GM12874 (cell line): ENCODE data around the gene USP15.

Experiments
- TF ChIP-seq, protein P1 (sequence below): IDR thresholded peaks from 2 replicates; pipeline ENCODE4 v1.5.1; 2011; ENCODE audit warnings: low read depth, mild to moderate bottlenecking, control low read depth, low read length, moderate library complexity; ENCODE audit not compliant: insufficient read depth

The USP15 gene

GRCh38 chr12:62372825-62373224 is 112.6 kb downstream of the USP15 start:
- TF ChIP-seq, protein P1, sequence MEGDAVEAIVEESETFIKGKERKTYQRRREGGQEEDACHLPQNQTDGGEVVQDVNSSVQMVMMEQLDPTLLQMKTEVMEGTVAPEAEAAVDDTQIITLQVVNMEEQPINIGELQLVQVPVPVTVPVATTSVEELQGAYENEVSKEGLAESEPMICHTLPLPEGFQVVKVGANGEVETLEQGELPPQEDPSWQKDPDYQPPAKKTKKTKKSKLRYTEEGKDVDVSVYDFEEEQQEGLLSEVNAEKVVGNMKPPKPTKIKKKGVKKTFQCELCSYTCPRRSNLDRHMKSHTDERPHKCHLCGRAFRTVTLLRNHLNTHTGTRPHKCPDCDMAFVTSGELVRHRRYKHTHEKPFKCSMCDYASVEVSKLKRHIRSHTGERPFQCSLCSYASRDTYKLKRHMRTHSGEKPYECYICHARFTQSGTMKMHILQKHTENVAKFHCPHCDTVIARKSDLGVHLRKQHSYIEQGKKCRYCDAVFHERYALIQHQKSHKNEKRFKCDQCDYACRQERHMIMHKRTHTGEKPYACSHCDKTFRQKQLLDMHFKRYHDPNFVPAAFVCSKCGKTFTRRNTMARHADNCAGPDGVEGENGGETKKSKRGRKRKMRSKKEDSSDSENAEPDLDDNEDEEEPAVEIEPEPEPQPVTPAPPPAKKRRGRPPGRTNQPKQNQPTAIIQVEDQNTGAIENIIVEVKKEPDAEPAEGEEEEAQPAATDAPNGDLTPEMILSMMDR = no peak

- TF ChIP-seq, protein P1 = no peak
Measured at GRCh38 chr12:62375603-62376002, 115.4 kb downstream of the USP15 start.

DNA sequence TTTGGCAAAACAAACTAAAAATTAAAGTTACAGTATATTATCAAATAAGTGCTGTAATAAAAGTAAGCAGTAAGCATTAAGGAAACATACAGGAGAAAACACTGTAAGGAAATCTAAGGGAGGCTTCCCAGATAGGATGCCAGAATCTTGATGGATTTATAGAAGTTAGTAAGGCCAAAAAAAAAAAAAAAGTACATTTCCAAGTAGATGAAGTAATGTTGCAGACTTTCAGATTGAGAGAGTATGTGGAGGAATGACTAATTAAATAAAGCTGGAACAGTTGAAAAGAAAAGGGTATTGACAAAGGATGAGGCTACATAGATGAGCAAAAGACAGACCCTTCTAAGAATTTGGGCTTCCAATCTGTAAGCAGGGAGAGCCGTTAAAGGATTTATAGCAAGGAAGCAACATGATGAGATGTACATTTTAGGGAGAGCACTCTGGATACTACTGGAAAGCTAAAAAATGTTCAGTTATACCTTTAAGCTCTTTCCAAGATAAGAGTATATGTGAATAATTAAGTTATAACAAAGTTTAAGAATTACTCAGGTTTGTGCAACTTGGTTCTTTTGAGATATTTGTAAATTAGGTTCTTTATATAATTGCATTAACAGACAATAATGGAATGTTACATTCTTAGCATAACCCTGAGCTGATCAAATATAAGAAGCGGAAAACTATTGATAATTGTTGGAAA is 119.0 kb downstream of the USP15 start:
- TF ChIP-seq, protein P1 = no peak

- TF ChIP-seq, protein P1 = no peak
Measured at GRCh38 chr12:62379723-62380045, 119.5 kb downstream of the USP15 start.

- TF ChIP-seq, protein P1 = no peak
Measured at GRCh38 chr12:62382526-62382925, 122.3 kb downstream of the USP15 start.

DNA sequence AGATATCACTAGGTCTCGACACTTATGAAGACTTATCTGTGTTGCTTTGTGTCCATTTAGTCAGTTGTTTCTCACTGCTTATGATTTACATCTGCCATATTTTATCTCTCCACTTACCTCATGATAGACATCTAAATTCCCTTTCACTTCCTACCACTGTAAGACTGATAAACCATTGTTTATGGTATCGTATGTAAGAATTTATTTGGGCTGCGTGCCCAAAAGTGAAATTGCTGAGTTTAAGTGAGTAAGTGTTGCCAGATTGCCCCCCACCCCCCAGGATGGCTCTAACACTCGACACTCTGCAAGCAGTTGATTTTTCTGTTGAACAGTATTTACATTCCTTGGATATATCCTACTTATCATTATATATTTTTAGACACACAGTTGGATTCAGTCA is 136.5 kb downstream of the USP15 start:
- TF ChIP-seq, protein P1 = no peak

GRCh38 chr12:62400135-62400534 is 139.9 kb downstream of the USP15 start:
- TF ChIP-seq, protein P1 = no peak
